ENCODE results near the gene CLDN4. TPM values are rescaled to one million over a fixed set of nuclear protein-coding genes. Genes with fewer than 3 reads are reported as not detected.

The CLDN4 gene
- total RNA-seq, 4 donors from 2014 or later, result 0.68 to 3.5 (median 1.3) TPM; not detected in 1

- no peak for TF ChIP-seq CTCF (IDR thresholded peaks at IDR 0.05; ENCODE audit: low read depth)
Measured at GRCh38 chr7:73866446-73866767, 35.6 kb downstream of the CLDN4 start.

GRCh38 chr7:73869011-73869798 lies 38.4 kb downstream of the CLDN4 start:
- TF ChIP-seq CTCF (IDR thresholded peaks at IDR 0.05; ENCODE audit: low read depth), result no peak

- no peak for TF ChIP-seq CTCF (IDR thresholded peaks at IDR 0.05; ENCODE audit: low read depth)
Measured at GRCh38 chr7:73870041-73870492, 39.3 kb downstream of the CLDN4 start.

GRCh38 chr7:73871163-73872011 lies 40.6 kb downstream of the CLDN4 start:
- TF ChIP-seq CTCF (IDR thresholded peaks at IDR 0.05; ENCODE audit: low read depth), result no peak

- no peak for TF ChIP-seq CTCF (IDR thresholded peaks at IDR 0.05; ENCODE audit: low read depth)
Measured at GRCh38 chr7:73872056-73872908, 41.5 kb downstream of the CLDN4 start.

- TF ChIP-seq CTCF (IDR thresholded peaks at IDR 0.05; ENCODE audit: low read depth), result no peak
Measured at GRCh38 chr7:73876361-73876760, 45.6 kb downstream of the CLDN4 start.
